Measurements from ENCODE around the gene SH2D5. TPM values are rescaled to one million over a fixed set of nuclear protein-coding genes. Genes with fewer than 3 reads are reported as not detected.

The SH2D5 gene
- polyA plus RNA-seq, 1 donor from 2014 or later = 14.1 TPM

- no peak overlapping the region for H2AFZ ChIP-seq (ENCODE audit: low read depth, low read length)
- H3K27me3 ChIP-seq (ENCODE audit: insufficient read depth, low read depth, low read length) = no peaks in the 10 kb centered on the region
- no peak overlapping the region for H3K9ac ChIP-seq (ENCODE audit: low read length)
- H3K36me3 ChIP-seq (ENCODE audit: insufficient read depth, low read length) = no peaks in the 10 kb centered on the region
- H3K27ac ChIP-seq (ENCODE audit: low read length) = no peak overlapping the region
- TF ChIP-seq CTCF (IDR thresholded peaks at IDR 0.05; ENCODE audit: poor library complexity, severe bottlenecking) = no peak
- no peak for TF ChIP-seq EZH2 (IDR thresholded peaks at IDR 0.05; ENCODE audit: borderline replicate concordance, insufficient read depth, low read length, poor library complexity, severe bottlenecking)
- TF ChIP-seq SMC3 (conservative IDR thresholded peaks at IDR 0.05; ENCODE audit: poor library complexity) = no peak
- no peak for TF ChIP-seq RAD21 (conservative IDR thresholded peaks at IDR 0.05)
- TF ChIP-seq MXI1 (conservative IDR thresholded peaks at IDR 0.05; ENCODE audit: poor library complexity, severe bottlenecking) = no peak
- no peaks in the 10 kb centered on the region for H3K9me3 ChIP-seq (ENCODE audit: low read length)
- no peak overlapping the region for H3K4me3 ChIP-seq (ENCODE audit: low read length)
- H3F3A ChIP-seq (ENCODE audit: insufficient read depth, low read length, poor library complexity, severe bottlenecking) = no peaks in the 10 kb centered on the region
- H3K9me2 ChIP-seq (ENCODE audit: insufficient read depth, low read length) = no peaks in the 10 kb centered on the region
- H4K20me1 ChIP-seq (ENCODE audit: insufficient read depth) = no peaks in the 10 kb centered on the region
- H3K4me2 ChIP-seq (ENCODE audit: low read length) = no peak overlapping the region
- no peaks in the 10 kb centered on the region for H3K79me2 ChIP-seq (replicated peaks; ENCODE audit: insufficient read depth, low read length)
Observed at GRCh38 chr1:20725189-20726117, 7.0 kb downstream of the SH2D5 start.

GRCh38 chr1:20724364-20725188, 7.9 kb downstream of the SH2D5 start:
- Histone ChIP-seq H3F3A (ENCODE audit: insufficient read depth, low read length, poor library complexity, severe bottlenecking) (no peaks in the 10 kb centered on the region), H3K36me3 (ENCODE audit: insufficient read depth, low read length) (no peaks in the 10 kb centered on the region), H3K27ac (ENCODE audit: low read length) (no peak overlapping the region), H4K20me1 (ENCODE audit: insufficient read depth) (no peaks in the 10 kb centered on the region), H3K79me2 (replicated peaks; ENCODE audit: insufficient read depth, low read length) (no peaks in the 10 kb centered on the region), H3K9me2 (ENCODE audit: insufficient read depth, low read length) (no peaks in the 10 kb centered on the region), H3K9ac (ENCODE audit: low read length) (no peak overlapping the region), H3K4me3 (ENCODE audit: low read length) (no peak overlapping the region), H2AFZ (ENCODE audit: low read depth, low read length) (no peak overlapping the region), H3K4me2 (ENCODE audit: low read length) (no peak overlapping the region), H3K9me3 (ENCODE audit: low read length) (no peaks in the 10 kb centered on the region), H3K27me3 (ENCODE audit: insufficient read depth, low read depth, low read length) (no peaks in the 10 kb centered on the region)
- TF ChIP-seq EP300 (conservative IDR thresholded peaks at IDR 0.05; ENCODE audit: poor library complexity, severe bottlenecking) (no peak), CTCF (IDR thresholded peaks at IDR 0.05; ENCODE audit: poor library complexity, severe bottlenecking) (no peak), REST (IDR thresholded peaks at IDR 0.05; ENCODE audit: borderline replicate concordance) (no peak)
